Stimulated activated memory B cell treated with anti-CD40 and anti-IgM and Interleukin-4, amounts not matched to agents 10 μg/mL and 1 μg/mL and 100 μg/mL, for 72 hours (primary cell): ENCODE data around the gene PTPN13.
A peak's percentile ranks its signal among the peaks of the same experiment; 100 is the strongest.

Experiments
- ATAC-seq: fragments of 150-1000 bp; cut with Tn5 transposase; 2 replicates; pipeline ENCODE4 v1.10.0; 2021
- H3K27ac Mint-ChIP-seq: one replicate; pipeline ENCODE4 v1.8.0; 2022; ENCODE audit warnings: mild to moderate bottlenecking, mixed read lengths
- H3K27me3 Mint-ChIP-seq: one replicate; pipeline ENCODE4 v1.8.0; 2022; ENCODE audit warnings: mixed read lengths
- H3K36me3 Mint-ChIP-seq: one replicate; pipeline ENCODE4 v1.8.0; 2022; ENCODE audit warnings: mixed read lengths
- H3K4me1 Mint-ChIP-seq: one replicate; pipeline ENCODE4 v1.8.0; 2022; ENCODE audit warnings: mixed read lengths
- H3K4me3 Mint-ChIP-seq: one replicate; pipeline ENCODE4 v1.8.0; 2022; ENCODE audit warnings: mild to moderate bottlenecking, moderate library complexity, mixed read lengths
- H3K9me3 Mint-ChIP-seq: one replicate; pipeline ENCODE4 v1.8.0; 2022; ENCODE audit warnings: mixed read lengths

Gene PTPN13

GRCh38 chr4:86569103-86569870, 24.8 kb upstream of the PTPN13 start:
- H3K27me3 Mint-ChIP-seq = no peaks in the 10 kb centered on the region
- no peaks in the 10 kb centered on the region for H3K9me3 Mint-ChIP-seq
- no peaks in the 10 kb centered on the region for H3K4me1 Mint-ChIP-seq
- no peaks in the 10 kb centered on the region for H3K36me3 Mint-ChIP-seq
- H3K27ac Mint-ChIP-seq = no peak overlapping the region
- ATAC-seq = no peak
- no peak overlapping the region for H3K4me3 Mint-ChIP-seq

DNA sequence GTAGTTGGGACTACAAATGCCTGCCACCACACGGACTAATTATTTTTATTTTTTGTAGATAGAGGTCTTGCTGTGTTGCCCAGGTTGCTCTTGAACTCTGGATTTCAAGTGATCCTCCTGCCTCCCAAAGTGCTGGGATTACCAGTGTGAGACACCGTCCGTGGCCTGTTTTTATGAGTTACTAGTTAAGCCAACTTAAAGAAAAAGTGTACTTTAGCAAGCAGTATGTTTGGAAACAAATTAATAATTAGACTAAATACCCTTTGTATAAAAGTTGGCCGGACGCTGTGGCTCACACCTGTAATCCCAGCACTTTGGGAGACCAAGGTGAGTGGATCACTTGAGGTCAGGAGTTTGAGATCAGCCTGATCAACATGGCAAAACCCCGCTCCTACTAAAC, 14.2 kb upstream of the PTPN13 start:
- H3K27me3 Mint-ChIP-seq = no peaks in the 10 kb centered on the region
- H3K4me1 Mint-ChIP-seq = no peaks in the 10 kb centered on the region
- no peak overlapping the region for H3K27ac Mint-ChIP-seq
- no peaks in the 10 kb centered on the region for H3K36me3 Mint-ChIP-seq
- ATAC-seq = no peak
- no peak overlapping the region for H3K4me3 Mint-ChIP-seq
- H3K9me3 Mint-ChIP-seq = no peaks in the 10 kb centered on the region

GRCh38 chr4:86582410-86582809, 11.7 kb upstream of the PTPN13 start:
- H3K27ac Mint-ChIP-seq = no peak overlapping the region

DNA sequence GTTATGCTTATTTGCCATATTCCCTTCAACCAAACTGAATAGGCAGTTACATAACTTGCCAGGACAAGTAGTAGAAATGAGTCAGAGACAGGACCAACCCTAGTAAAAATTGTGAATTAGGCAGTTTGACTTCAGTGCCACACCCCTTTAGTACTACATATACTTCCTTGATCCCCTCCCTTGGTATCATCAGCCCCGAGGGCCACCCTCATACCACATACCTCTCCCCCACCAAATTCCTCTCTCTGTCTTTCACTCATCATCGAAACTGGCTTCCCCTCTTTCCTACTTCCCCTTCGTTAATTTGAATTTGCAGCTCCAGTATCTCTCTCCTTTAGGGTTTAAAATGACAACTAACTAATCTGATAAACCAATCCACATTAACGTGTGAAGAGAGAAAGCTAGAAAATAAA, 7.9 kb upstream of the PTPN13 start:
- Mint-ChIP-seq H3K36me3 (no peaks in the 10 kb centered on the region), H3K27ac (no peak overlapping the region), H3K4me1 (no peaks in the 10 kb centered on the region), H3K4me3 (no peak overlapping the region), H3K27me3 (no peaks in the 10 kb centered on the region), H3K9me3 (no peaks in the 10 kb centered on the region)
- ATAC-seq = no peak

More at GRCh38 chr4:86582410-86582809, 11.7 kb upstream of the PTPN13 start:
- H3K4me1 Mint-ChIP-seq = no peaks in the 10 kb centered on the region
- H3K36me3 Mint-ChIP-seq = no peaks in the 10 kb centered on the region
- H3K4me3 Mint-ChIP-seq = no peak overlapping the region
- ATAC-seq = no peak
- H3K9me3 Mint-ChIP-seq = no peaks in the 10 kb centered on the region
- H3K27me3 Mint-ChIP-seq = no peaks in the 10 kb centered on the region

GRCh38 chr4:86586626-86587380, 7.3 kb upstream of the PTPN13 start:
- Mint-ChIP-seq H3K27ac (no peak overlapping the region), H3K27me3 (no peaks in the 10 kb centered on the region), H3K4me3 (no peak overlapping the region), H3K9me3 (no peaks in the 10 kb centered on the region), H3K4me1 (no peaks in the 10 kb centered on the region), H3K36me3 (no peaks in the 10 kb centered on the region)
- ATAC-seq = no peak

DNA sequence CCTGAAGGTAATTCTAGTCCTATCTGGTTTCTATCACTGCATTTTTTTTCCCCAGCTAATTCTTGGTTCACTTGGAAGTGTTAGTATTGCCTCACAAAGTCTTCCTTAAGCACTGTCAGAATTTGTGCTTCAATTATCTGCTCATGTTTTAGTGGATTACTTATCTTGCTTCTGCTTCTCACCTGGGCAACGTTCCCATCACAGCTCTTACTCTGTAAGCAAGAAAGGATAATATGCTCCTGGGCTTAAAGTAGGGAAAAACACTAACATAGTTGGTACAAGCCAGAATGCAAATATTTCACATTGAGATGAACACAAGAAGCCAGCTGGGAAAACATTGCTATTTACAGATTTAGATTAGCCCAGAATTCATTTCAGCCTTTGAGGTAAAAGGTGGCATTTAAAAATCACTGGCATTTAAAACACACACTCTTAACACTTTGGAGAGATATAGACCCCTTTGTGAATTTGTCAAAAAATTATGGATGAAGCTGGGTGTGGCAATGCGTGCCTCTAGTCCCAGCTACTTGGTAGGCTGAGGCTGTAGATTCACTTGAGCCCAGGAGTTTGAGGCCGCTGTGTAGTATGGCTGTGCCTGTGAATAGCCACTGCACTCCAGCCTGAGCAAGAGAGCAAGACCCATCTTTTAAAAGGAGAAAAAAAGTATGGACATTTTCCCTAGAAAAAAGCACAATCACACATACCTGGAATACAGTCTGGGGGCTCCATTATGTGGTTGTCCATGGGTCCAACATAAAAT, 6.6 kb upstream of the PTPN13 start:
- Mint-ChIP-seq H3K4me1 (no peaks in the 10 kb centered on the region), H3K4me3 (no peak overlapping the region), H3K27ac (no peak overlapping the region), H3K9me3 (no peaks in the 10 kb centered on the region), H3K36me3 (no peaks in the 10 kb centered on the region), H3K27me3 (peaks cover 5% of the 10 kb centered on the region)
- ATAC-seq = no peak

DNA sequence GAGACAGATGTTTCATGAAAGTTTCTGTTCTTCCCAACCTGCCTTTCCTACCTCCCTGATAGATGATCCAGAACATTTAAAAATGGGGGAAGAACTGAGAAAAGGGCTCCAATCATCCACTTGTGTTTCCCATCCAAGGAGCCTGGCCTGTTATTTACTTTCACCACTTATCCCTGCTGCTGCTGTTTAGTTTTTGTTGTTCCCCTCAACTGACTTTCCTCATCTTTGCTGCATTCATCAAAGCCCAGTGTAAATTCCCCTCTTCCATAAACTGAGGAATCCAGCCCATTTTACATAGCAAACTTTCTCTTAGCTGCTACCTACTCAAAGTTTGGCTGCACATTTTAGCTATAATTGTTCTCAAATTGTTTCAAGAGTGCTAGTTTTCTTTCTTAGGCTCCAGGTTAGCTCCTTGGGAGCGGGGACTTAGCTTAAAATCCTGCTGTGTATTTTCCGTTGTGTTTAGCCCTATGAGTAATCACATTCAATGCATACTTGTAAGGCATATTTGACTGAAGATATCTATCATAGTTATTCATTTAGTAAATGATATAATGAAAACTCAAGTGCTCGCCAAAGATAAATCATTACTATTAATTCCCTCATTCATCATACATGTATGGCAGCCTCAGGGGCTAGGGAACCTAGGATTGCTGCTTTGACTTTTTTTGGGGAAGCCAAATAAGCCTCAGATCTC, 1.4 kb upstream of the PTPN13 start:
- no peak for ATAC-seq
- no peak overlapping the region for H3K27ac Mint-ChIP-seq
- peaks cover 48% of the 10 kb centered on the region for H3K27me3 Mint-ChIP-seq
- H3K4me1 Mint-ChIP-seq = peaks cover 18% of the 10 kb centered on the region
- H3K4me3 Mint-ChIP-seq = no peak overlapping the region
- H3K36me3 Mint-ChIP-seq = no peaks in the 10 kb centered on the region
- no peaks in the 10 kb centered on the region for H3K9me3 Mint-ChIP-seq

- H3K27me3 Mint-ChIP-seq = peaks cover 48% of the 10 kb centered on the region
- H3K27ac Mint-ChIP-seq = no peak overlapping the region
- no peaks in the 10 kb centered on the region for H3K36me3 Mint-ChIP-seq
These were observed 677 bp downstream of the PTPN13 start for GRCh38 chr4:86594559-86595425.

GRCh38 chr4:86595426-86595805, 1.3 kb downstream of the PTPN13 start:
- Mint-ChIP-seq H3K27ac (no peak overlapping the region), H3K36me3 (no peaks in the 10 kb centered on the region), H3K4me1 (peaks cover 18% of the 10 kb centered on the region), H3K4me3 (no peak overlapping the region), H3K27me3 (peaks cover 48% of the 10 kb centered on the region), H3K9me3 (no peaks in the 10 kb centered on the region)
- no peak for ATAC-seq

More at GRCh38 chr4:86594559-86595425, 677 bp downstream of the PTPN13 start:
- Mint-ChIP-seq H3K9me3 (no peaks in the 10 kb centered on the region), H3K4me1 (peaks cover 18% of the 10 kb centered on the region), H3K4me3 (peak overlapping the region; percentile 58)
- ATAC-seq = peak; percentile 46

- Mint-ChIP-seq H3K9me3 (no peaks in the 10 kb centered on the region), H3K27me3 (peaks cover 48% of the 10 kb centered on the region), H3K4me1 (peaks cover 18% of the 10 kb centered on the region), H3K27ac (no peak overlapping the region), H3K4me3 (no peak overlapping the region), H3K36me3 (no peaks in the 10 kb centered on the region)
- ATAC-seq = no peak
These were observed 2.7 kb downstream of the PTPN13 start for GRCh38 chr4:86596807-86597206.

GRCh38 chr4:86600007-86600653, 6.0 kb downstream of the PTPN13 start:
- Mint-ChIP-seq H3K27ac (no peak overlapping the region), H3K9me3 (no peaks in the 10 kb centered on the region), H3K27me3 (peaks cover 17% of the 10 kb centered on the region), H3K4me1 (peaks cover 3% of the 10 kb centered on the region), H3K4me3 (no peak overlapping the region), H3K36me3 (no peaks in the 10 kb centered on the region)
- no peak for ATAC-seq

GRCh38 chr4:86603311-86603885, 9.3 kb downstream of the PTPN13 start:
- ATAC-seq = no peak
- H3K9me3 Mint-ChIP-seq = no peaks in the 10 kb centered on the region
- H3K27ac Mint-ChIP-seq = no peak overlapping the region
- H3K27me3 Mint-ChIP-seq = no peaks in the 10 kb centered on the region
- no peaks in the 10 kb centered on the region for H3K36me3 Mint-ChIP-seq
- H3K4me3 Mint-ChIP-seq = no peak overlapping the region
- no peaks in the 10 kb centered on the region for H3K4me1 Mint-ChIP-seq

DNA sequence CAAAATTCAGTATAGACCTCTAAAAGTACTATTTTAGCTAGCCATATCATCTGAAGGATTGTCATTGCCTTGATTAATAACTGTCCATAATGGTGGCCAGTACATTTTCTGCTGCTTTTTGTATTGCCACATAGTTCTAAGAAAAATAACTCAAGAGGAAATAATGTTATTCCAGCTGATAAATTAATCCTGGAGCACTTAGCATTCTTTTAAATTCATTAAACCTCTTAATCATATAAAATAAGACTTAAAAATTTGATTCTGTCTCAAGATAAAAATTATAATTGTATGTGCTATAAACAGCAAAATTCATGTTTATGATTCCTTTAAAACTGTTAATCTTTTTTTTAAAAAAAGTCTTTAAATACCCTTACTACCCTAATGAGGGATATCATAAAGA, 12.7 kb downstream of the PTPN13 start:
- no peaks in the 10 kb centered on the region for H3K4me1 Mint-ChIP-seq
- H3K36me3 Mint-ChIP-seq = no peaks in the 10 kb centered on the region
- ATAC-seq = no peak
- H3K9me3 Mint-ChIP-seq = no peaks in the 10 kb centered on the region
- no peak overlapping the region for H3K27ac Mint-ChIP-seq
- H3K4me3 Mint-ChIP-seq = no peak overlapping the region
- H3K27me3 Mint-ChIP-seq = peaks cover 17% of the 10 kb centered on the region
